Endothelial cell (in vitro differentiated cells): Measurements from ENCODE around the gene WDFY4. TPM values are rescaled to one million over a fixed set of nuclear protein-coding genes. Genes with fewer than 3 reads are reported as not detected.

Source experiments
- DNase-seq: peaks from one replicate; pipeline ENCODE4 v3.0.0; 2021; ENCODE audit warnings: low spot score
- H3K27ac Mint-ChIP-seq: one replicate; pipeline ENCODE4 v1.8.0; 2021; ENCODE audit warnings: mixed read lengths, inconsistent platforms; ENCODE audit not compliant: unreplicated experiment
- H3K27me3 Mint-ChIP-seq: one replicate; pipeline ENCODE4 v1.8.0; 2021; ENCODE audit warnings: mild to moderate bottlenecking, moderate library complexity, mixed read lengths, inconsistent platforms; ENCODE audit not compliant: unreplicated experiment
- H3K36me3 Mint-ChIP-seq: one replicate; pipeline ENCODE4 v1.8.0; 2021; ENCODE audit warnings: mild to moderate bottlenecking, low read depth, mixed read lengths, inconsistent platforms; ENCODE audit not compliant: unreplicated experiment
- H3K4me1 Mint-ChIP-seq: one replicate; pipeline ENCODE4 v1.8.0; 2021; ENCODE audit warnings: mild to moderate bottlenecking, mixed read lengths, inconsistent platforms; ENCODE audit not compliant: unreplicated experiment
- H3K4me3 Mint-ChIP-seq: one replicate; pipeline ENCODE4 v1.8.0; 2021; ENCODE audit warnings: mild to moderate bottlenecking, mixed read lengths, inconsistent platforms; ENCODE audit not compliant: unreplicated experiment
- H3K9me3 Mint-ChIP-seq: one replicate; pipeline ENCODE4 v1.8.0; 2021; ENCODE audit warnings: mixed read lengths, inconsistent platforms; ENCODE audit not compliant: unreplicated experiment
- CTCF ChIP-seq: fragments of 200-600 bp; sonication (generic); IDR thresholded peaks from one replicate; pipeline ENCODE4 v1.5.0; 2021; ENCODE audit warnings: antibody characterized with exemption; ENCODE audit not compliant: unreplicated experiment
- total RNA-seq: library from RNA; stranded (reverse); fragmentation: NEBNext Ultra II Directional; extraction: Animal tissue kit (Norgen Biotek cat#: 25700); gene quantifications from one replicate; pipeline ENCODE4 v1.2.1, GENCODE V29; 2021; ENCODE audit not compliant: unreplicated experiment

Gene WDFY4
- total RNA-seq, 1 donor from 2014 or later, result 0.54 TPM

- H3K9me3 Mint-ChIP-seq, result no peaks in the 10 kb centered on the region
Measured at GRCh38 chr10:48767373-48768143, 82.9 kb downstream of the WDFY4 start.

DNA sequence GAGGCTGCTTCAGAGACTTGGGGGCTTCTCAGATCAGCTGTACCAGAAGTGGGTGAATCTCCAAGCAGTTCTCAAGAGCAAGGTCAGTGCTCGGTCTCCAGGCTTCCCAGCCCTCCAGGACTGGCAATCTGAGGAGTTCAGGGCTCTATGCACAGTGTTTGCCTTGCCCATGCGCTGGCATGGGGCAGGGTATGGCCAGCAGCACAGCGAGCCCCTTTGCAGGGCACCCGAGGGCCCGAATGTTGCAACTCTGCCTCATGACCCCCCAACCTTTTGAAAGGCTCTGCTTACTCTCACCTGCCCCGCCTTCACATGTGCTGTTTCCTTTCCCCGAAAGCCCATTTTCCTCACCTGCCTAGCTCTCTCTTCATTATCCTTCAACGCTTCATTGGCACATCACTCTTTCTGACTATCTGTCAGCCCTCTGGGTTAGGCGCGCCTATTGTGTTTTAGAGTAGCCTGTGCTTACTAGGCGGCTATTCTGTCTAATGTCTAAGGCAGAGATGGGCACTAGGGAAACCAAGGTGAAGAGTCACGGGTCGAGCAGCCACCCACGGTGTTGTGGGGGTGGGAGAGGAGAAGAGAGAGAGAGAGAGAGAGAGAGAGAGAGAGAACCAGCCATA is 83.6 kb downstream of the WDFY4 start:
- H3K36me3 Mint-ChIP-seq, result no peaks in the 10 kb centered on the region
- H3K9me3 Mint-ChIP-seq, result no peaks in the 10 kb centered on the region
- H3K4me3 Mint-ChIP-seq, result no peak overlapping the region
- no peak for TF ChIP-seq CTCF
- H3K27ac Mint-ChIP-seq, result no peak overlapping the region
- peaks cover 4% of the 10 kb centered on the region for H3K27me3 Mint-ChIP-seq
- peaks cover 8% of the 10 kb centered on the region for H3K4me1 Mint-ChIP-seq
- DNase-seq, result no peak

More at GRCh38 chr10:48767373-48768143, 82.9 kb downstream of the WDFY4 start:
- no peak overlapping the region for H3K27ac Mint-ChIP-seq
- DNase-seq, result no peak
- no peaks in the 10 kb centered on the region for H3K27me3 Mint-ChIP-seq
- H3K4me1 Mint-ChIP-seq, result peaks cover 8% of the 10 kb centered on the region
- no peak for TF ChIP-seq CTCF
- H3K36me3 Mint-ChIP-seq, result no peaks in the 10 kb centered on the region
- H3K4me3 Mint-ChIP-seq, result no peak overlapping the region

DNA sequence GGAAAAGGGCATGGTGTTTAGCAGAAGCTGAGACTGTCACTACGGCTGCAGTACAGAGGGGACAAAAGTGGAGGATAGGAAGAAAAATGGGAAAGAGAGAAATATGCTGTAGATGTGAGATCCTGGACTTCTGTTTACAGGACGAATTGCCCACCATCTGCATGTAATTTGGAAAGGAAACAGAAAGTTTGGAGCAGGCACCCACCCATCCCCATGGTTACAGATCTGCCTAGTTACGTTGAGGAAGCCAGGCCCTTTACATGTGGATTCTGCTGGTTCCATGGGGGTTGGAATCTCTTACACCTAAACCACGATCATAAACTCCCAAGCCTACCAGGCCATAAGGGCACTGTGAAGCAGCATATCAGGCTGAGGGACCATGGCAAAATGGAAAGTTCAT is 84.3 kb downstream of the WDFY4 start:
- H3K36me3 Mint-ChIP-seq, result no peaks in the 10 kb centered on the region
- H3K27ac Mint-ChIP-seq, result no peak overlapping the region
- H3K4me3 Mint-ChIP-seq, result no peak overlapping the region
- peaks cover 4% of the 10 kb centered on the region for H3K27me3 Mint-ChIP-seq
- no peak for DNase-seq
- H3K4me1 Mint-ChIP-seq, result peaks cover 8% of the 10 kb centered on the region
- H3K9me3 Mint-ChIP-seq, result no peaks in the 10 kb centered on the region
- TF ChIP-seq CTCF, result no peak

DNA sequence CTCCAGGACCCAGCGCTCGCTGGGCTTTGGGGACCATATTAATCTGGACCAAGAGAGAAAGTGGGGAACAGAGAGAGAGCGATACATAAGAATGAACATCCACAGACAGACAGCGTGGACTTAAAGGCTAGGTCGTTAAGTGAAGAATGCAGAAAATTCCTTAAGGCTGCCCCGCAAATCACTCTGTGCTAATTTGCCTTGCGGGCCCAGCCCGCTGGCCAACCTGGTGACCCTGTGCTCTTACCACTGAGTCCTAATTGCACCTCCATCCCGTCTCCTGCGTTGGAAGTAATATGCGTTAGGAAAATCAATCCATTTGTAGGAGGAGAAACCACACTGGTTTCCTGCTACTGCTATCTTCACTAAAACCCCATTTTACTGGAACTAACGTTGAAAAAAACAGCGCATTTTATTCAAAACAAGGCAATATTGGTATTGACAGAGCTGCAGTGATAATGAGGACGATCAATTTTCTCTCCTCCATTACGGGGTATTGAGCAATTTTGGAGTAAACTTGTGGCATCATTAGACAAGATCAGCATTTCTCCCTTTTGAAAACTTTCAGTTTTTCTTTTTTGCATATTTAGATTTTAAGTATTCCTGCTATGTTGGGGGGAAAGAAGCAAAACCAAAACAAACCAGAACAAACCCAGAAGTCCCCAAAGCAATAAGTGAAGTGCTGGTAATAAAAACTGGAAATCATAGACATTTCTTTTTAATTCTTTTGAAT is 85.2 kb downstream of the WDFY4 start:
- H3K4me1 Mint-ChIP-seq, result peaks cover 2% of the 10 kb centered on the region
- H3K9me3 Mint-ChIP-seq, result no peaks in the 10 kb centered on the region
- H3K27ac Mint-ChIP-seq, result no peak overlapping the region
- H3K4me3 Mint-ChIP-seq, result no peak overlapping the region
- H3K27me3 Mint-ChIP-seq, result peaks cover 4% of the 10 kb centered on the region
- DNase-seq, result no peak
- no peaks in the 10 kb centered on the region for H3K36me3 Mint-ChIP-seq
- no peak for TF ChIP-seq CTCF
